HepG2 (cell line): ENCODE measurements around the gene ANAPC2. TPM values are rescaled to one million over a fixed set of nuclear protein-coding genes. Genes with fewer than 3 reads are reported as not detected.

ENCODE experiments used
- AGO2 ChIP-seq: fragments of 200-400 bp; formaldehyde crosslinking; optimal IDR thresholded peaks from 2 replicates; pipeline ENCODE3; 2017; ENCODE audit warnings: mild to moderate bottlenecking, low read depth, low read length, moderate library complexity
- CERS6 ChIP-seq: sonication (generic); formaldehyde crosslinking; IDR thresholded peaks from 2 replicates; pipeline ENCODE4 v1.5.0; 2020; ENCODE audit warnings: missing genetic modification reagents
- MXD3 ChIP-seq: IDR thresholded peaks from 2 replicates; pipeline ENCODE4 v1.6.1; 2016; ENCODE audit warnings: mild to moderate bottlenecking, missing biosample characterization, missing genetic modification reagents
- PHF8 ChIP-seq: sonication (generic); formaldehyde crosslinking; IDR thresholded peaks from 2 replicates; pipeline ENCODE4 v1.5.0; 2020; ENCODE audit warnings: missing genetic modification reagents
- XBP1 ChIP-seq: sonication (generic); formaldehyde crosslinking; IDR thresholded peaks from 2 replicates; pipeline ENCODE4 v1.5.0; 2020; ENCODE audit warnings: missing genetic modification reagents
- ZNF138 ChIP-seq: sonication (generic); formaldehyde crosslinking; IDR thresholded peaks from 2 replicates; pipeline ENCODE4 v1.5.0; 2020; ENCODE audit warnings: mild to moderate bottlenecking, low read depth, missing genetic modification reagents
- ZNF232 ChIP-seq: sonication (generic); formaldehyde crosslinking; IDR thresholded peaks from 2 replicates; pipeline ENCODE4 v1.4.0; 2020; ENCODE audit warnings: missing genetic modification reagents, borderline replicate concordance
- ZNF460 ChIP-seq: sonication (generic); formaldehyde crosslinking; IDR thresholded peaks from 2 replicates; pipeline ENCODE4 v1.5.1; 2020; ENCODE audit warnings: missing genetic modification reagents, mild to moderate bottlenecking, borderline replicate concordance
- ZNF605 ChIP-seq: sonication (generic); formaldehyde crosslinking; IDR thresholded peaks from 2 replicates; pipeline ENCODE4 v1.8.0; 2022; ENCODE audit warnings: mild to moderate bottlenecking, missing genetic modification reagents
- ZNF75D ChIP-seq: sonication (generic); formaldehyde crosslinking; IDR thresholded peaks from 2 replicates; pipeline ENCODE4 v1.8.1; 2023; ENCODE audit warnings: missing genetic modification reagents, mild to moderate bottlenecking, borderline replicate concordance
- ZSCAN31 ChIP-seq: sonication (generic); formaldehyde crosslinking; IDR thresholded peaks from 2 replicates; pipeline ENCODE4 v1.5.0; 2020; ENCODE audit warnings: low read depth, mild to moderate bottlenecking, missing genetic modification reagents
- polyA plus RNA-seq, 8 experiments: library from polyadenylated mRNA; depleted of rRNA in 3 of 8; stranded (reverse) in 7 of 8; unstranded in 1 of 8; fragments of >200 nt; fragmentation: Illumina TruSeq in 4 of 8; extraction: Trizol in 4 of 8; gene quantifications; 2 replicates each; pipeline versions ENCODE4 v1.2.1 to v1.2.3, GENCODE V29; 2011 to 2016; ENCODE audit warnings: low read depth in 4 of 8, missing spikeins in 1 of 8, mixed read lengths in 1 of 8; ENCODE audit not compliant: insufficient read depth in 1 of 8
- total RNA-seq, 5 experiments: library from RNA; depleted of rRNA; stranded (reverse); fragments of >200 nt; fragmentation: Illumina TruSeq; extraction: Trizol; gene quantifications; 2 replicates each; pipeline ENCODE4 v1.2.3, GENCODE V29; 2016; ENCODE audit warnings: low read depth in 1 of 5

ANAPC2 gene
- total and polyA plus RNA-seq, 2 of the 13 experiments (the other 11 are each of a cell fraction or from before 2014, with no cell fraction given): 12.3 to 15.4 TPM

- TF ChIP-seq MXD3 (CRISPR knock-in tag) (no peak), ZNF460 (CRISPR knock-in tag) (no peak), ZNF232 (CRISPR knock-in tag) (no peak), AGO2 (peak; percentile 46), ZNF75D (no peak), PHF8 (CRISPR knock-in tag) (peak; percentile 2; the same call in 1 of the 2 replicates), XBP1 (CRISPR knock-in tag) (no peak), ZNF605 (CRISPR knock-in tag) (no peak), ZSCAN31 (CRISPR knock-in tag) (peak; percentile 39; the same call in 1 of the 2 replicates), ZNF138 (CRISPR knock-in tag) (no peak), CERS6 (CRISPR knock-in tag) (no peak)
Observed at GRCh38 chr9:137225699-137226331, 37.5 kb upstream of the ANAPC2 start (continued).
